ENCODE data around the gene PRAC2.
"Not testable (repeated sequence)": the region's sequence is repeated elsewhere in the genome, so short reads cannot be mapped to it uniquely, and the experiment has no call there.

The PRAC2 gene
- total RNA-seq = 0 reads per million in 2 donors

- DNase-seq = no peak
Observed at GRCh38 chr17:48722915-48723422, at the start of gene PRAC2. TSS of gene PRAC2 (plus strand) at chr17:48723185. CDS start at chr17:48724411, 1,226 bp downstream.

- DNase-seq = no peak
Observed at GRCh38 chr17:48676963-48677558, 45.9 kb upstream of the PRAC2 start.

GRCh38 chr17:48678141-48678971, 44.6 kb upstream of the PRAC2 start:
- DNase-seq = peak; percentile 67

DNA sequence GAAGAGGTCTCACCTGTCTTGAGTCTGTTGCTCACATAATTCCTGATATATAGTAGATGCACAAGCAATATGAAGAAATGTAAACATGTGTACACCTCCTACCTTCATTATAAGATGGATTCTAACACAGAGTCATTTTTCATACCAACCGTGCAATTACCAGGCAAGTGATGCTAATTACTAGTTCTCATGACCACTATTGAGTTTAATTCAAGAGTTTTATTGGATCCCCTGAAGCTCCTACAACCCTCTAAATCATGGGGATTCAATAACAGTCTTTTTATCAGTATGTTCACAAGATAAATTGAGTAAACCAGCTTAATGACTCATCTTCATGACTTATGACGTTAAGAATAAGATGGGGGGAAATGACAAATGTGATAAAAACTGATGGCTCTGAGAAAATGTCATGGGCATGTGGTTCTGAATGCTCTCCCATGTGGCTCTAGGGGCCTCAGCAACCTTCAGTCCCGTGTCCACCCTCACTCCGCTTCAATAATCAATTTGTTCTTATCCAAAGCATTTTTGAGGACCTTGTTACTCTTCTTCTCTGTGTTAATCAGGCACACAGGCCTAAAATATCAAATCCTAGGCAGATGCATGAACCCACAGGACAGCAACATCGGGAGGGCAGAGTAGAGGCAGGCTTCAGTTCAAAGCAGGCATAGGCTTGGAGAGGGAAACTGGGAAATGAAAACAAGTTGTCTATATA, 43.4 kb upstream of the PRAC2 start:
- no peak for DNase-seq

GRCh38 chr17:48681609-48682008, 41.4 kb upstream of the PRAC2 start:
- no peak for DNase-seq

- DNase-seq = no peak
Observed at GRCh38 chr17:48690655-48691054, 32.3 kb upstream of the PRAC2 start.

- DNase-seq = no peak
Observed at GRCh38 chr17:48692049-48692448, 30.9 kb upstream of the PRAC2 start.

GRCh38 chr17:48693178-48693577, 29.8 kb upstream of the PRAC2 start:
- no peak for DNase-seq

- no peak for DNase-seq
Observed at GRCh38 chr17:48701864-48702532, 21.0 kb upstream of the PRAC2 start.

GRCh38 chr17:48704361-48705248, 18.4 kb upstream of the PRAC2 start:
- DNase-seq = no peak

DNA sequence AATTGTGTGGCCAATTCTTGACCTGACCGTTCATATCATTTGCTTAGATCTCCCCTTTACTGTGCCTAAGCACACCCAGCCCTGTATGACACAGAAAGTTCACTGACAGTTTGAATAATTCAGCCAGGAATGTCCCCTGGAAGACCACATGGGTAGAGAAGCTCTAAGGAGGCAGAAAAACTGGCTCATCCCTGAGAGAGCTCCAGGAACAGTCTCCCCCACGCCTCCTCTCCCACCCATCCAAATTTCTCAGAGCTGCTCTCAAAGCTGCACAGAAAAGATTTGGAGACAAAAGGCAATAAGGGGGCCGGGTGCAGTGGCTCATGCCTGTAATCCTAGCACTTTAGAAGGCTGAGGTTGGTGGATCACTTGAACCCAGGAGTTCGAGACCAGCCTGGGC, 11.9 kb upstream of the PRAC2 start:
- DNase-seq = no peak

GRCh38 chr17:48715496-48716399, 7.2 kb upstream of the PRAC2 start:
- DNase-seq = no peak

- not testable (repeated sequence) for DNase-seq
Observed at GRCh38 chr17:48716549-48716948, 6.4 kb upstream of the PRAC2 start.

- no peak for DNase-seq
Observed at GRCh38 chr17:48717367-48718226, 5.4 kb upstream of the PRAC2 start.

DNA sequence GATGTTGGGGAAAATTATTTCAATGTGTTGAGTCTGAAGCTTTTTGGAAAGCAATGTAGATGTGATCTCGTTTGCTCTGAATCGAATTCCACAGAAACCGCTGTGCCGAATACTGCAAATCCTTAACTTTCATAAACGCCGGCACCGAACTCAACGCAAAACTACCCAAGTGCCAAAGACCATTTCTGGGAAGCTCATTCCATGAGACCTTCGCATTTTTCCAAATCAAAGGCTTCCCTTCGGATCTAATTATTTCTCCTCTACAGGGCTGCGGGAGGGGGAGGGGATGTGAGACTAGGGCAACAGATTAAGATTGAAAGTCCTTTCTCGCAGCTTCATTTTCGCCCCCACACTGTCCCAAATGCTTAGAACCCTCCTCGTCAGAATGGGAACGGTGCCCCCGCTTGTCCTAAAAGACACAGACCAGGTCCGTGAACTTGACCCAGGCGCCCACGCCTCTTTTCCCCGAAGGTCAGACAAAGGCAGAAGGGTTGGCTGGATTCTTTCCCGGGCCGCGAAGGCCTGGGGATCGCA, 4.7 kb upstream of the PRAC2 start:
- DNase-seq = no peak

GRCh38 chr17:48718761-48719641, 4.0 kb upstream of the PRAC2 start:
- no peak for DNase-seq

GRCh38 chr17:48719642-48720265, 3.2 kb upstream of the PRAC2 start:
- no peak for DNase-seq
